ENCODE measurements around the gene CHMP1B. TPM values are rescaled to one million over a fixed set of nuclear protein-coding genes. Genes with fewer than 3 reads are reported as not detected.

The CHMP1B gene
- total RNA-seq, 4 donors from 2014 or later: 53.9 to 123 (median 80.4) TPM

GRCh38 chr18:11857177-11857887 lies 6.1 kb downstream of the CHMP1B start:
- 23% methylated on average over 11 of the region's 11 CpGs for WGBS
- H3K4me3 ChIP-seq: no peak overlapping the region
- peak overlapping the region; percentile 81 for H3K27ac ChIP-seq
- no peaks in the 10 kb centered on the region for H3K27me3 ChIP-seq
- DNase-seq (ENCODE audit: low spot score in 2 of 2): no peak
- peaks cover 55% of the 10 kb centered on the region for H3K4me1 ChIP-seq
- no peaks in the 10 kb centered on the region for H3K9me3 ChIP-seq
- TF ChIP-seq CTCF (IDR thresholded peaks at IDR 0.05): no peak
- no peak for TF ChIP-seq POLR2AphosphoS5 (IDR thresholded peaks at IDR 0.05)
- no peak for TF ChIP-seq POLR2A (IDR thresholded peaks at IDR 0.05)
- TF ChIP-seq EP300 (IDR thresholded peaks at IDR 0.05): peak; percentile 79
- peaks cover 9% of the 10 kb centered on the region for H3K36me3 ChIP-seq

GRCh38 chr18:11859282-11859830 lies 8.1 kb downstream of the CHMP1B start:
- peaks cover 7% of the 10 kb centered on the region for H3K36me3 ChIP-seq

GRCh38 chr18:11859903-11860407 lies 8.7 kb downstream of the CHMP1B start:
- Histone ChIP-seq H3K9me3 (no peaks in the 10 kb centered on the region), H3K36me3 (peaks cover 1% of the 10 kb centered on the region), H3K27ac (peak overlapping the region; percentile 48), H3K4me1 (peaks cover 31% of the 10 kb centered on the region), H3K27me3 (no peaks in the 10 kb centered on the region), H3K4me3 (no peak overlapping the region)
- TF ChIP-seq POLR2AphosphoS5 (IDR thresholded peaks at IDR 0.05): peak in 1 of 3 donors; percentile 3
- TF ChIP-seq POLR2A (IDR thresholded peaks at IDR 0.05): no peak
- no peak for TF ChIP-seq EP300 (IDR thresholded peaks at IDR 0.05)
- TF ChIP-seq CTCF (IDR thresholded peaks at IDR 0.05): no peak
- WGBS: 53% methylated on average over 4 of the region's 4 CpGs
- DNase-seq (ENCODE audit: low spot score in 2 of 2): no peak

More at GRCh38 chr18:11859282-11859830, 8.1 kb downstream of the CHMP1B start:
- peaks cover 36% of the 10 kb centered on the region for H3K4me1 ChIP-seq
- H3K27me3 ChIP-seq: no peaks in the 10 kb centered on the region
- no peak for DNase-seq (ENCODE audit: low spot score in 2 of 2)
- TF ChIP-seq EP300 (IDR thresholded peaks at IDR 0.05): no peak
- no peak overlapping the region for H3K4me3 ChIP-seq
- H3K9me3 ChIP-seq: no peaks in the 10 kb centered on the region
- 81% methylated on average over 7 of the region's 7 CpGs for WGBS
- H3K27ac ChIP-seq: peak overlapping the region; percentile 34

GRCh38 chr18:11860594-11861450 lies 9.6 kb downstream of the CHMP1B start:
- WGBS: 87% methylated on average over 17 of the region's 17 CpGs
- Histone ChIP-seq H3K27me3 (no peaks in the 10 kb centered on the region), H3K4me1 (peaks cover 31% of the 10 kb centered on the region), H3K27ac (no peak overlapping the region), H3K9me3 (no peaks in the 10 kb centered on the region), H3K36me3 (no peaks in the 10 kb centered on the region), H3K4me3 (no peak overlapping the region)
- TF ChIP-seq EP300 (IDR thresholded peaks at IDR 0.05): no peak
- TF ChIP-seq POLR2AphosphoS5 (IDR thresholded peaks at IDR 0.05): no peak
- no peak for TF ChIP-seq POLR2A (IDR thresholded peaks at IDR 0.05)
- TF ChIP-seq CTCF (IDR thresholded peaks at IDR 0.05): no peak
- DNase-seq (ENCODE audit: low spot score in 2 of 2): peak in 1 of 2 donors; percentile 33

GRCh38 chr18:11861583-11862288 lies 10.5 kb downstream of the CHMP1B start:
- Histone ChIP-seq H3K9me3 (no peaks in the 10 kb centered on the region), H3K27ac (peak overlapping the region; percentile 45)
- 85% methylated on average over 20 of the region's 20 CpGs for WGBS

More at GRCh38 chr18:11861583-11862288, 10.5 kb downstream of the CHMP1B start:
- TF ChIP-seq CTCF (IDR thresholded peaks at IDR 0.05) (no peak), EP300 (IDR thresholded peaks at IDR 0.05) (no peak), POLR2A (IDR thresholded peaks at IDR 0.05) (no peak), POLR2AphosphoS5 (IDR thresholded peaks at IDR 0.05) (no peak)
- Histone ChIP-seq H3K36me3 (no peaks in the 10 kb centered on the region), H3K27me3 (no peaks in the 10 kb centered on the region), H3K4me1 (peaks cover 27% of the 10 kb centered on the region), H3K4me3 (no peak overlapping the region)
- DNase-seq (ENCODE audit: low spot score in 2 of 2): peak in 1 of 2 donors; percentile 36
